DMS153 (cell line): ENCODE measurements around the gene TAF9B.
"Not testable (repeated sequence)": the region's sequence is repeated elsewhere in the genome, so short reads cannot be mapped to it uniquely, and the experiment has no call there.

Source experiments
- DNase-seq: peaks from one replicate; lab custom pipeline; 2025; lab: John Stamatoyannopoulos, UW

The TAF9B gene

GRCh38 chrX:78139160-78140123 is at the start of gene TAF9B:
Gene TAF9B, minus strand, starts transcription at chrX:78139650. Its CDS starts 39 bp downstream, at chrX:78139611.
- peak; percentile 68 for DNase-seq

GRCh38 chrX:78182881-78183280 is 43.4 kb upstream of the TAF9B start:
- DNase-seq: no peak

GRCh38 chrX:78181307-78181706 is 41.9 kb upstream of the TAF9B start:
- no peak for DNase-seq

- DNase-seq: no peak
Observed at GRCh38 chrX:78168065-78168464, 28.6 kb upstream of the TAF9B start.

- no peak for DNase-seq
Observed at GRCh38 chrX:78165425-78165824, 26.0 kb upstream of the TAF9B start.

- not testable (repeated sequence) for DNase-seq
Observed at GRCh38 chrX:78163175-78163574, 23.7 kb upstream of the TAF9B start.

GRCh38 chrX:78160711-78161110 is 21.3 kb upstream of the TAF9B start:
- not testable (repeated sequence) for DNase-seq

- not testable (repeated sequence) for DNase-seq
Observed at GRCh38 chrX:78157846-78158245, 18.4 kb upstream of the TAF9B start.

- not testable (repeated sequence) for DNase-seq
Observed at GRCh38 chrX:78157373-78157772, 17.9 kb upstream of the TAF9B start.

GRCh38 chrX:78147002-78147540 is 7.6 kb upstream of the TAF9B start:
- DNase-seq: not testable (repeated sequence)

- no peak for DNase-seq
Observed at GRCh38 chrX:78140206-78140605, 756 bp upstream of the TAF9B start.

GRCh38 chrX:78133238-78133960 is 6.1 kb downstream of the TAF9B start:
- DNase-seq: no peak

- no peak for DNase-seq
Observed at GRCh38 chrX:78131117-78131516, 8.3 kb downstream of the TAF9B start.

GRCh38 chrX:78130396-78130795 is 9.1 kb downstream of the TAF9B start:
- no peak for DNase-seq

- DNase-seq: no peak
Observed at GRCh38 chrX:78129714-78130113, 9.7 kb downstream of the TAF9B start.

GRCh38 chrX:78125781-78126180 is 13.7 kb downstream of the TAF9B start:
- DNase-seq: not testable (repeated sequence)

GRCh38 chrX:78125148-78125547 is 14.3 kb downstream of the TAF9B start:
- no peak for DNase-seq

- DNase-seq: no peak
Observed at GRCh38 chrX:78124307-78124706, 15.1 kb downstream of the TAF9B start.

- no peak for DNase-seq
Observed at GRCh38 chrX:78123190-78123589, 16.3 kb downstream of the TAF9B start.

GRCh38 chrX:78119521-78120227 is 19.8 kb downstream of the TAF9B start:
- DNase-seq: no peak

- no peak for DNase-seq
Observed at GRCh38 chrX:78118628-78119027, 20.8 kb downstream of the TAF9B start.

GRCh38 chrX:78116766-78117165 is 22.7 kb downstream of the TAF9B start:
- no peak for DNase-seq
